ENCODE measurements around the gene BRMS1.
"Not testable (repeated sequence)": the region's sequence is repeated elsewhere in the genome, so short reads cannot be mapped to it uniquely, and the experiment has no call there.

Gene BRMS1

GRCh38 chr11:66344550-66345315 is at the start of gene BRMS1:
BRMS1 (minus strand) TSS chr11:66345104; CDS start chr11:66342234, 2,870 bp downstream.
- peak; percentile 97 for DNase-seq

GRCh38 chr11:66393954-66394353 is 49.0 kb upstream of the BRMS1 start:
- no peak for DNase-seq

GRCh38 chr11:66391322-66391721 is 46.4 kb upstream of the BRMS1 start:
- DNase-seq, result no peak

GRCh38 chr11:66388780-66389386 is 44.0 kb upstream of the BRMS1 start:
- peak; percentile 64 for DNase-seq

GRCh38 chr11:66386171-66387069 is 41.5 kb upstream of the BRMS1 start:
- peak; percentile 81 for DNase-seq

- not testable (repeated sequence) for DNase-seq
These were observed 39.4 kb upstream of the BRMS1 start for GRCh38 chr11:66384316-66384715.

GRCh38 chr11:66380264-66380663 is 35.4 kb upstream of the BRMS1 start:
- DNase-seq, result not testable (repeated sequence)

GRCh38 chr11:66373690-66374287 is 28.9 kb upstream of the BRMS1 start:
- DNase-seq, result not testable (repeated sequence)

GRCh38 chr11:66373265-66373664 is 28.4 kb upstream of the BRMS1 start:
- no peak for DNase-seq

GRCh38 chr11:66371627-66372415 is 26.9 kb upstream of the BRMS1 start, which contains the start of gene SLC29A2:
SLC29A2 (minus strand) TSS chr11:66371760; CDS start chr11:66371591, 169 bp downstream.
- DNase-seq, result peak; percentile 81

GRCh38 chr11:66369073-66369894 is 24.4 kb upstream of the BRMS1 start:
- DNase-seq, result no peak

- no peak for DNase-seq
These were observed 23.6 kb upstream of the BRMS1 start for GRCh38 chr11:66368484-66368883.

- no peak for DNase-seq
These were observed 22.8 kb upstream of the BRMS1 start for GRCh38 chr11:66367561-66368312.

- DNase-seq, result no peak
These were observed 22.1 kb upstream of the BRMS1 start for GRCh38 chr11:66366844-66367477.

- no peak for DNase-seq
These were observed 21.1 kb upstream of the BRMS1 start for GRCh38 chr11:66365711-66366619.

- no peak for DNase-seq
These were observed 20.3 kb upstream of the BRMS1 start for GRCh38 chr11:66365166-66365565.

- peak; percentile 77 for DNase-seq
These were observed 19.1 kb upstream of the BRMS1 start for GRCh38 chr11:66363805-66364535.

- no peak for DNase-seq
These were observed 18.3 kb upstream of the BRMS1 start for GRCh38 chr11:66363187-66363601.
